ENCODE data around the gene NCOA6. TPM values are rescaled to one million over a fixed set of nuclear protein-coding genes. Genes with fewer than 3 reads are reported as not detected.
"Not testable (repeated sequence)": the region's sequence is repeated elsewhere in the genome, so short reads cannot be mapped to it uniquely, and the experiment has no call there.

The NCOA6 gene
- polyA plus RNA-seq, 1 experiment: 14.0 TPM

DNA sequence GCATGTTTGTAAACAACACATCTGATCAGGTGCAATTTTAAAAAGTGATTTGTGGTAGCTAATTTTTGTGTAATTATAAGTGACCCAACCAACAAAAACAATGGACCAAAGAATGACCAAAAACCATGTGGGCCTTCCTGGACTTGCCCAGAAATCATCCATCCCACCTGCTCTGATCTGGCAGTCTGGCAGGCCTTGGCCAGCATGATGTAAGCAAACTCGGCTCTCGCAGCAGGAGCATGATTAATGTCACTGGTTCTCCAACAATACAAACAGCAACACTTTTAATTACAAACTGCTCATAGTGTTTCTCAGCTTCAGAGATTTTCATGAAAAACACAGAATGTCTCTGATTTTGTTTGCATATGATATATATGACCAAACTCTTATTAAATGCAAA, 105.2 kb downstream of the NCOA6 start:
- no peak overlapping the region for H3K4me3 ChIP-seq (ENCODE audit: low read depth, low read length)
- H3K27me3 ChIP-seq (ENCODE audit: control insufficient read depth, insufficient read depth, low read length): no peaks in the 10 kb centered on the region
- POLR2A ChIA-PET: no interaction called here
- no peak for DNase-seq (ENCODE audit: low read depth)
- TF ChIP-seq, protein P1, sequence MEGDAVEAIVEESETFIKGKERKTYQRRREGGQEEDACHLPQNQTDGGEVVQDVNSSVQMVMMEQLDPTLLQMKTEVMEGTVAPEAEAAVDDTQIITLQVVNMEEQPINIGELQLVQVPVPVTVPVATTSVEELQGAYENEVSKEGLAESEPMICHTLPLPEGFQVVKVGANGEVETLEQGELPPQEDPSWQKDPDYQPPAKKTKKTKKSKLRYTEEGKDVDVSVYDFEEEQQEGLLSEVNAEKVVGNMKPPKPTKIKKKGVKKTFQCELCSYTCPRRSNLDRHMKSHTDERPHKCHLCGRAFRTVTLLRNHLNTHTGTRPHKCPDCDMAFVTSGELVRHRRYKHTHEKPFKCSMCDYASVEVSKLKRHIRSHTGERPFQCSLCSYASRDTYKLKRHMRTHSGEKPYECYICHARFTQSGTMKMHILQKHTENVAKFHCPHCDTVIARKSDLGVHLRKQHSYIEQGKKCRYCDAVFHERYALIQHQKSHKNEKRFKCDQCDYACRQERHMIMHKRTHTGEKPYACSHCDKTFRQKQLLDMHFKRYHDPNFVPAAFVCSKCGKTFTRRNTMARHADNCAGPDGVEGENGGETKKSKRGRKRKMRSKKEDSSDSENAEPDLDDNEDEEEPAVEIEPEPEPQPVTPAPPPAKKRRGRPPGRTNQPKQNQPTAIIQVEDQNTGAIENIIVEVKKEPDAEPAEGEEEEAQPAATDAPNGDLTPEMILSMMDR (IDR thresholded peaks at IDR 0.05; ENCODE audit: insufficient read depth, low read depth, low read length): no peak
- CTCF ChIA-PET: interaction anchor here (0.7 to 2.1 kb wide), 3 partner anchors 11 to 90 kb away, joined by 3 to 11 read pairs (median 3); no protein-coding TSS in a partner anchor
- H3K36me3 ChIP-seq (ENCODE audit: control insufficient read depth, insufficient read depth, low read length): peaks cover 5% of the 10 kb centered on the region

DNA sequence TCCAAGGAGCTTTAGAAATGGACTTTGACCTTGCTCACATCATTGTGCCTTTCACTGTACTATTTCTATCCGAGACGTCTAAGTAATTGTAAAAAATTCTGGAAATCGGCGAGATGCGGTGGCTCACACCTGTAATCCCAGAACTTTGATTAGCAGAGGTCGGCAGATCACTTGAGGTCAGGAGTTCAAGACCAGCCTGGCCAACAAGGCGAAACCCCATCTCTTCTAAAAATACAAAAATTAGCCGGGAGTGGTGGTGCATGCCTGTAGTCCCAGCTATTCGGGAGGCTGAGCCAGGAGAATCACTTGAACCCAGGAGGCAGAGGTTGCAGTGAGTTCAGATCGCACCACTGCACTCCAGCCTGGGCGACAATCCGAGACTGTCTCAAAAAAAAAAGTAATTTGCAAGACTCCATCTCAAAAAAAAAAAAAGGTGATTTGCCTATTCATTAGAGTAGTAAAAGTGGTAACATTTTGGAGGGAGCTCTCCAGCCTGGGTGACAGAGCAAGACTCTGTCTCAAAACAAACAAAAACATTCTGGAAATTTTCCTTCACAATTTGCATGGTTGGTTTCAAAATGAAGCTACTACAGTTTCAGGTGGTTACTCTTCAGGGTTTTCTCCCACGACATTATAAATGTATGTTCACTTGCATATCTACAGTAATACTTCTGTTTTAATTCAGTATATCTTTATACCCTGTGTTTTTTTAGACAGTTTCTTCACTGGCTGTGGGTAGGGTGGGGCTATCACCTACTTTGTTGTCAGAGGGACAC, 106.0 kb downstream of the NCOA6 start:
- H3K27me3 ChIP-seq (ENCODE audit: control insufficient read depth, insufficient read depth, low read length); POLR2A ChIA-PET; DNase-seq (ENCODE audit: low read depth); H3K36me3 ChIP-seq (ENCODE audit: control insufficient read depth, insufficient read depth, low read length); H3K4me3 ChIP-seq (ENCODE audit: low read depth, low read length): not testable (repeated sequence)
- CTCF ChIA-PET: interaction anchor here (0.7 to 2.1 kb wide), 4 partner anchors 10 to 91 kb away, joined by 3 to 11 read pairs (median 4); no protein-coding TSS in a partner anchor

DNA sequence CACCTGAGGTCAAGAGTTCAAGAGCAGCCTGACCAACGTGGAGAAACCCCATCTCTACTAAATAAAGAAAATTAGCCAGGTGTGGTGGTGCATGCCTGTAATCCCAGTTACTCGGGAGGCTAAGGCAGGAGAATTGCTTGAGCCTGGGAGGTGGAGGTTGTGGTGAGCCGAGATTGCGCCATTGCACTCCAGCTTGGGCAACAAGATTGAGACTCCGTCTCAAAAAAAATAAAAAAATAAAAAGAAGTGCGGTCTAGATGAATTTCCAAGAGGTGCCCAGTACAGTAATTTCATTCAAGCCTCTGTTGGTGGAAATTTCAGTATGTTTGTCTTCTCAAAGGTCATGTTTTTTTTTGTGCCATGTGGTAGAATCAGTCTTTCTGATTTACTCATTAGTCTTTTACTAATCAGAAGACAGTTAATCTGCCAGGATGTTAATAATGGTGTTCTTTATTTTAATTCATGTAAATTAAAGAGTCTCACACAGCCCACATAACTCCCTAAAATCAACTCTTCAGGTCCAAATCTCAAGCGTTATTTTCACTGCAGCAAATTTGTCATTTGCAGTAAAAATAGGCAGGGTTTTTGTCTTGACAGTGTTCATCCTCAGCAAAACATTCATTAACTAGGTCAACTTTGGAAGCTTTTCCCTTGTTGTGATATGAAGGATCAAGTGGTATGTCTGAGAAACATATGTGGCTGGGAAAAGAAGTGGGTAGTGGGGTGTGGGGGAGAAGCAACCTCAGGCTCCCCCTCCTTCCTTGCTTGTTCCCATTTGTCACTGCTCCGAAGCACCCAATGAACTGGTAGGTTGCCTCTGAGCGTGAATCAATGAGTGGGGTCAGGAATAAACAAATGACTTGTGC, 108.0 kb downstream of the NCOA6 start:
- ChIA-PET CTCF (interaction anchor here (1.0 kb wide), 1 partner anchor 10 kb away, joined by 5 read pairs; no protein-coding TSS in a partner anchor), POLR2A (no interaction called here)
- Histone ChIP-seq H3K36me3 (ENCODE audit: control insufficient read depth, insufficient read depth, low read length) (peaks cover 3% of the 10 kb centered on the region), H3K4me3 (ENCODE audit: low read depth, low read length) (no peak overlapping the region), H3K27me3 (ENCODE audit: control insufficient read depth, insufficient read depth, low read length) (no peaks in the 10 kb centered on the region)
- DNase-seq (ENCODE audit: low read depth): no peak
- TF ChIP-seq, protein P1 (IDR thresholded peaks at IDR 0.05; ENCODE audit: insufficient read depth, low read depth, low read length): no peak

DNA sequence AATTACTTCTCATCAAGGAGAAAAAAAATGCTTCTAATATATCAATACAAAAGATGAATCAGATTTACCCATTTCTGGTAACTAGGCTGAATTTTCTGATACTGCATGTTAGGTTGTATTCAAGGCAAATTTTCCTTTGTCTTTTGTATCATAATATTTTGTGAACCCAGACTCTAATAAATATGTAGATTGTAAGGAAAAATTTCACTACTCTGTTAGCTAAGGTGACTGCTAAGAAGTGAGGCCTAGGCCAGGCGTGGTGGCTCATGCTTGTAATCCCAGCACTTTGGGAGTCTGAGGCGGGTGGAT, 108.6 kb downstream of the NCOA6 start:
- TF ChIP-seq, protein P1 (IDR thresholded peaks at IDR 0.05; ENCODE audit: insufficient read depth, low read depth, low read length): no peak
- Histone ChIP-seq H3K27me3 (ENCODE audit: control insufficient read depth, insufficient read depth, low read length) (no peaks in the 10 kb centered on the region), H3K4me3 (ENCODE audit: low read depth, low read length) (no peak overlapping the region), H3K36me3 (ENCODE audit: control insufficient read depth, insufficient read depth, low read length) (peaks cover 3% of the 10 kb centered on the region)
- ChIA-PET POLR2A (no interaction called here), CTCF (interaction anchor here (0.7 to 1.0 kb wide), 2 partner anchors 9 to 59 kb away, joined by 4 to 5 read pairs; no protein-coding TSS in a partner anchor)
- DNase-seq (ENCODE audit: low read depth): no peak

DNA sequence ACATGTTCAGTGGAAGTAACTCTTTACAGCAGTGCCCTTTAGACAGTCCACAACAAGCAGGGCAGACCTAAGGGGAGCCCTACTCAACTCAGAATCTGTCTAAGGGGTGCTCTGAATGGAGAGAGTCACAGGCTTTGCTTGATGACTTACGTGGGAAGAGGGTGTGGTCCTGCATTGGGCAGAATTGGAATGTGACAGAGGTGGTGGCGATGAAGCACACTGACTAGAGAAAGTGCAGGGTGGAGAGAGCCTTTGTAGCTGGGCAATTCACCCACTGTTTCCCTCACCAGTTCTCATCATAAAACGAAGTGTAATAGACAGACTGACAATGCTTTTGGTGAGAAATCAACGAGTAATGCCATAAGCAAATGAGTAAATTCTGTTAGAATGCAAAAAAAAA, 110.1 kb downstream of the NCOA6 start:
- CTCF ChIA-PET: interaction anchor here (1.3 kb wide), 1 partner anchor 57 kb away, joined by 3 read pairs; no protein-coding TSS in a partner anchor
- no peak for DNase-seq (ENCODE audit: low read depth)
- TF ChIP-seq, protein P1 (IDR thresholded peaks at IDR 0.05; ENCODE audit: insufficient read depth, low read depth, low read length): no peak

DNA sequence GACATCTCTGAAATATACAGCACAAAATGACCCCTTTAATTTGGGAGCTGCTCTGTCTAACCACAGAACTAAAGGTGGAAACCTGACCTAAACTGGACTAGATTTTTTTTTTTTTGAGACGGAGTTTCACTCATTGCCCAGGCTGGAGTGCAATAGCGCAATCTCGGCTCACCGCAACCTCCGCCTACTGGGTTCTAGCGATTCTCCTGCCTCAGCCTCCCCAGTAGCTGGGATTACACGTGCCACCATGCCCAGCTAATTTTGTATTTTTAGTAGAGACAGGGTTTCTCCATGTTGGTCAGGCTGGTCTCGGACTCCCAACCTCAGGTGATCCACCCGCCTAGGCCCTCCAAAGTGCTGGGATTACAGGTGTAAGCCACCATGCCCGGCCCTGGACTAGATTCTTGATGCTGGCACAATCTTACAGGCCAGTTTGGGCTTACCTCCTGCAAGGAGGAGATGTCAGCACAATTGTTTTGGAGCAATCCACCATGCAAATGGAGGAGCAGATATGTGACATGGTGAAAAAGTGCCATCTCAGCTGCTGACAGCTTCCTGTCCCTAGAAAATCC, 111.4 kb downstream of the NCOA6 start:
- not testable (repeated sequence) for H3K4me3 ChIP-seq (ENCODE audit: low read depth, low read length); H3K36me3 ChIP-seq (ENCODE audit: control insufficient read depth, insufficient read depth, low read length); DNase-seq (ENCODE audit: low read depth); H3K27me3 ChIP-seq (ENCODE audit: control insufficient read depth, insufficient read depth, low read length)
- ChIA-PET CTCF (interaction anchor here (0.6 to 2.8 kb wide), 8 partner anchors 11 to 417 kb away, joined by 3 to 8 read pairs (median 3); no protein-coding TSS in a partner anchor), POLR2A (interaction anchor here (0.6 kb wide), 1 partner anchor 8 kb away, joined by 10 read pairs; no protein-coding TSS in a partner anchor)

More for the DNA sequence above, 110.1 kb downstream of the NCOA6 start:
- Histone ChIP-seq H3K4me3 (ENCODE audit: low read depth, low read length) (no peak overlapping the region), H3K36me3 (ENCODE audit: control insufficient read depth, insufficient read depth, low read length) (peaks cover 3% of the 10 kb centered on the region), H3K27me3 (ENCODE audit: control insufficient read depth, insufficient read depth, low read length) (no peaks in the 10 kb centered on the region)
- POLR2A ChIA-PET: no interaction called here
